ENCODE measurements around the gene MYO15A. TPM values are rescaled to one million over a fixed set of nuclear protein-coding genes. Genes with fewer than 3 reads are reported as not detected.
A peak's percentile ranks its signal among the peaks of the same experiment; 100 is the strongest.

The MYO15A gene
- total RNA-seq, 2 donors from 2014 or later: 2.3 to 6.1 TPM

DNA sequence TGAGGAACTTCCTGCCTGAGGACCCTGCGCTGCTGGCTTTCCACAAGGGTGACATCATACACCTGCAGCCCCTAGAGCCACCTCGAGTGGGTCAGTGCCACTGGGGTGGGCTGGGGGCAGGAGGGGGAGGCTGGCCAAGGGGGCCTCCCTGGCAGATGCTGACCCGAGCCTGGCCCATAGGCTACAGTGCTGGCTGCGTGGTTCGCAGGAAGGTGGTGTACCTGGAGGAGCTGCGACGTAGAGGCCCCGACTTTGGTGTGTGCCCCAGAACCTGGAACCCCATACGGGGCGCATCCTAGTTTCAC is 48.4 kb downstream of the MYO15A start:
- Histone ChIP-seq H3K4me1 (ENCODE audit: control insufficient read depth in 1 of 2, low read depth in 2 of 2) (peaks cover 4 to 19% of the 10 kb centered on the region in 2 donors), H3K27ac (no peak overlapping the region), H3K36me3 (no peaks in the 10 kb centered on the region), H3K9me3 (no peaks in the 10 kb centered on the region), H3K4me3 (no peak overlapping the region), H3K27me3 (replicated peaks; ENCODE audit: insufficient read depth) (no peaks in the 10 kb centered on the region)
- TF ChIP-seq, protein P1, sequence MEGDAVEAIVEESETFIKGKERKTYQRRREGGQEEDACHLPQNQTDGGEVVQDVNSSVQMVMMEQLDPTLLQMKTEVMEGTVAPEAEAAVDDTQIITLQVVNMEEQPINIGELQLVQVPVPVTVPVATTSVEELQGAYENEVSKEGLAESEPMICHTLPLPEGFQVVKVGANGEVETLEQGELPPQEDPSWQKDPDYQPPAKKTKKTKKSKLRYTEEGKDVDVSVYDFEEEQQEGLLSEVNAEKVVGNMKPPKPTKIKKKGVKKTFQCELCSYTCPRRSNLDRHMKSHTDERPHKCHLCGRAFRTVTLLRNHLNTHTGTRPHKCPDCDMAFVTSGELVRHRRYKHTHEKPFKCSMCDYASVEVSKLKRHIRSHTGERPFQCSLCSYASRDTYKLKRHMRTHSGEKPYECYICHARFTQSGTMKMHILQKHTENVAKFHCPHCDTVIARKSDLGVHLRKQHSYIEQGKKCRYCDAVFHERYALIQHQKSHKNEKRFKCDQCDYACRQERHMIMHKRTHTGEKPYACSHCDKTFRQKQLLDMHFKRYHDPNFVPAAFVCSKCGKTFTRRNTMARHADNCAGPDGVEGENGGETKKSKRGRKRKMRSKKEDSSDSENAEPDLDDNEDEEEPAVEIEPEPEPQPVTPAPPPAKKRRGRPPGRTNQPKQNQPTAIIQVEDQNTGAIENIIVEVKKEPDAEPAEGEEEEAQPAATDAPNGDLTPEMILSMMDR (IDR thresholded peaks at IDR 0.05): no peak
- DNase-seq (ENCODE audit: low spot score) (no peak), ATAC-seq (ENCODE audit: insufficient number of reproducible peaks, low FRiP score, low read depth) (no peak)

DNA sequence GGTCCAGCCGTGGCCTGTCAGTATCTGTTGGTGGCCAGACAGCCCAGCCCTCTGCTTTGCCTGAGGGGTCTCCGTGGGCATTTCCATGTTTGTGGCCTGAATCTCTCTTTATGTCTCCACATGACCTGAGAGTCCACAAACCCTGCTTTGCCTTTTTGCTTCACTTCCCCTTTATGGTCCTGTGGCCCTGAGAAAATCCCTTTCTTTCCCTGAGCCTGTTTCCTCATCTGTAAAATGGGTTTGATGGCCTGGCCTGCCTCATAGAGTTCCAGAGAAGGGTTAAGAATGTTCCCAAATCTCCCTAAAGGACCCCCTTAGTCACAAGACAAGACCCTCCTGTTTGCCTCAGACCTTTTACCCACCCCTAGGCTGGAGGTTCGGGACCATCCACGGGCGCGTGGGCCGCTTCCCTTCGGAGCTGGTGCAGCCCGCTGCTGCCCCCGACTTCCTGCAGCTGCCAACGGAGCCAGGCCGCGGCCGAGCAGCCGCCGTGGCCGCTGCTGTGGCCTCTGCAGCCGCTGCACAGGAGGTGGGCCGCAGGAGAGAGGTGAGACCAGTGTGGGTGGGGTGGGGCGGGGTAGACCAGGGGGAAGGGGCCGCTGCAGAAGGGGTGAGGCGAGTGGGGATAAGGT is 48.9 kb downstream of the MYO15A start:
- TF ChIP-seq, protein P1 (IDR thresholded peaks at IDR 0.05): no peak

DNA sequence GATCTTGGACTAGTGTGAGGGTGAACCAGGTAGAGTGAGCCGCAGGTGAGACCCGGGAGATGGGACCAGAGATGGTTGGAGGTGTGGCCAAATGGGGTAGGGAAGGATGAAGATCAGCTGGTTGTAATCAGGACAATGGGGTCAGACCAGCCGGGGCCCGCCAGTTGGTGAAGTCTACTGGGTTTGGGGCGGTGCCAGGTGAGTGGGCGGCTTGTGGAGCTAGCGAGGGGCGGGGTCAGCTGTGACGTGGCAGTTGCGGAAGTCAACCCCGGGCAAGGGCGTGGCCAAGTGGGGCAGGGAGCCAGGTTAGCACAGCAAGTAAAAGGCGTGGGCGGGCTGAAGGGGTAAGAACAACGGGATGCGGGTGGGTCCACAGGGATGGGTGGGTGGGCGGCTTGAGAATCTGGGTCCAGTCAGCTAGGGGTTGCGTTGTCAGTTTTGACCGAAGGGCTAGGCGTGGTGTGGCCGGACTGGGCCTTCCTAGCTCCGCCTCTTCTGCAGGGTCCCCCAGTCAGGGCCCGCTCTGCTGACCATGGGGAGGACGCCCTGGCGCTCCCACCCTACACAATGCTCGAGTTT is 49.6 kb downstream of the MYO15A start:
- H3K4me1 ChIP-seq (ENCODE audit: control insufficient read depth in 1 of 2, low read depth in 2 of 2): peaks cover 2 to 10% of the 10 kb centered on the region in 2 donors
- TF ChIP-seq, protein P1 (IDR thresholded peaks at IDR 0.05): no peak
- peak overlapping the region in 1 of 2 donors; percentile 3 for H3K27ac ChIP-seq
- no peaks in the 10 kb centered on the region for H3K27me3 ChIP-seq (replicated peaks; ENCODE audit: insufficient read depth)
- H3K36me3 ChIP-seq: no peaks in the 10 kb centered on the region
- H3K9me3 ChIP-seq: no peaks in the 10 kb centered on the region
- H3K4me3 ChIP-seq: peak overlapping the region; percentile 65
- DNase-seq (ENCODE audit: low spot score): peak; percentile 88
- ATAC-seq (ENCODE audit: insufficient number of reproducible peaks, low FRiP score, low read depth): peak; percentile 4

More for the DNA sequence above, 48.9 kb downstream of the MYO15A start:
- no peak for DNase-seq (ENCODE audit: low spot score)
- no peaks in the 10 kb centered on the region for H3K36me3 ChIP-seq
- peaks cover 4 to 17% of the 10 kb centered on the region in 2 donors for H3K4me1 ChIP-seq (ENCODE audit: control insufficient read depth in 1 of 2, low read depth in 2 of 2)
- no peaks in the 10 kb centered on the region for H3K9me3 ChIP-seq
- H3K4me3 ChIP-seq: peak overlapping the region; percentile 65
- no peak for ATAC-seq (ENCODE audit: insufficient number of reproducible peaks, low FRiP score, low read depth)
- no peaks in the 10 kb centered on the region for H3K27me3 ChIP-seq (replicated peaks; ENCODE audit: insufficient read depth)
- H3K27ac ChIP-seq: no peak overlapping the region

DNA sequence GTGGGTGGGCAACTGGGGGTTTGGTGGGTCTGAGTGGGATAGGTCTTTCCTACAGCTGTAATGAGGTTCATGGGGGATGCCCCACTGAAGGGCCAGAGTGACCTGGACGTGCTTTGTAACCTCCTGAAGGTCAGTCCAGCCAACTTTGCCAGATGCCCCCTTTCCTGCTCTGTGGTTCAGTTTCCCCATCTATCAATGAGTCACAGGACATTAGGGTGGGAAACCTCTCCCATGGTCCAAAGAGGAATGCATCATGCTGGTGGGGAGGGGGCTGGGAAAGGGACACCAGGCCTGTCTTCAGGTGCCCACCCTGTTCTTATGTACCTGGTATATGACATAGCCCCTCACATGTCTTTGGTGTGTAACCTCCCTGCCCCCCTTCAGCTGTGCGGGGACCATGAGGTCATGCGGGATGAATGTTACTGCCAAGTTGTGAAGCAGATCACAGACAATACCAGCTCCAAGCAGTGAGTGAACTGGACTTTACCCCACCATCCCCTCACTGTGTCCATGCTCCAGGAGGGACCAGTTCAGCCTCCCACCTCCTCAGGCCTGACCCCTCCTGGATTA is 51.1 kb downstream of the MYO15A start:
- Histone ChIP-seq H3K4me3 (no peak overlapping the region), H3K9me3 (no peaks in the 10 kb centered on the region), H3K27me3 (replicated peaks; ENCODE audit: insufficient read depth) (no peaks in the 10 kb centered on the region), H3K4me1 (ENCODE audit: control insufficient read depth in 1 of 2, low read depth in 2 of 2) (peaks cover 0 to 7% of the 10 kb centered on the region in 2 donors), H3K36me3 (no peaks in the 10 kb centered on the region), H3K27ac (no peak overlapping the region)
- no peak for DNase-seq (ENCODE audit: low spot score)
- TF ChIP-seq, protein P1 (IDR thresholded peaks at IDR 0.05): no peak
- no peak for ATAC-seq (ENCODE audit: insufficient number of reproducible peaks, low FRiP score, low read depth)

DNA sequence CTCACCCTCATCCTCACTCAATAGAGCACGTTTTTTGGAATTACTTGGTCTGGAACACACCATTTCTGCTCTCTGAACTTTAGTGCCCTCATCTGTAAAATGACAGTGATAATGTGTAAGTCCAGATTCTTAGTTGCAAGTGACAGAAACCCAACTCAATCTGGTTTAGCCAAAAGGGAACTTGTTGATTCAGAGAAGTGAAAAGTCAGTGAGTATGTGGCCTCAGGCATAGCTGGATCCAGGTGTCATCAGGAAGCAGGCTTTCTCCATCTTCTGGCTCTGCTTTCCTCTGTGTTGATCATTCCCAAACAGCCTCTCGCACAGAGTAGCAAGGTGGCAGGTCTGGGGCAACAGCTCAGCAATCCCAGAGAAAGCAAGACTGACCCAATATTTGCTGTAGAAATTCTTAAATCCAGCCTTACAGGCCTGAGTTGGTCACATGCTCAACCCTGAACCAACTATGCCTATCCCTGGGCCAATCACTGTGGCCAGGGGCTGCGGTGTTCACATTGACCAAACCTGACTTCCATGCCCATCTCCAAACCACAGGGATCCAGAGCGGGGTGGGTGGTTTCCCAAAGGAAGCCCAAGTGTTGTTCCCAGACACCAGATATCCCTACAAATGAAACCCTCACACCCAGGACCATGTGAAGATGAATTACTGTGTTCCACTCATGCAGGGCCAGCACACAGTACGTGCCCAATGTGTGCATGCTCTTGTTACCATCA is 51.7 kb downstream of the MYO15A start:
- peaks cover 0 to 7% of the 10 kb centered on the region in 2 donors for H3K4me1 ChIP-seq (ENCODE audit: control insufficient read depth in 1 of 2, low read depth in 2 of 2)
- TF ChIP-seq, protein P1 (IDR thresholded peaks at IDR 0.05): no peak
- DNase-seq (ENCODE audit: low spot score): no peak
- H3K4me3 ChIP-seq: no peak overlapping the region
- no peaks in the 10 kb centered on the region for H3K27me3 ChIP-seq (replicated peaks; ENCODE audit: insufficient read depth)
- no peaks in the 10 kb centered on the region for H3K9me3 ChIP-seq
- no peak overlapping the region for H3K27ac ChIP-seq
- no peak for ATAC-seq (ENCODE audit: insufficient number of reproducible peaks, low FRiP score, low read depth)
- H3K36me3 ChIP-seq: no peaks in the 10 kb centered on the region
